ENCODE measurements around the gene PIGO. TPM values are rescaled to one million over a fixed set of nuclear protein-coding genes. Genes with fewer than 3 reads are reported as not detected.
A peak's percentile ranks its signal among the peaks of the same experiment; 100 is the strongest.

Gene PIGO
- total RNA-seq, 2 experiments from 2014 or later: 22.8 to 28.6 TPM

DNA sequence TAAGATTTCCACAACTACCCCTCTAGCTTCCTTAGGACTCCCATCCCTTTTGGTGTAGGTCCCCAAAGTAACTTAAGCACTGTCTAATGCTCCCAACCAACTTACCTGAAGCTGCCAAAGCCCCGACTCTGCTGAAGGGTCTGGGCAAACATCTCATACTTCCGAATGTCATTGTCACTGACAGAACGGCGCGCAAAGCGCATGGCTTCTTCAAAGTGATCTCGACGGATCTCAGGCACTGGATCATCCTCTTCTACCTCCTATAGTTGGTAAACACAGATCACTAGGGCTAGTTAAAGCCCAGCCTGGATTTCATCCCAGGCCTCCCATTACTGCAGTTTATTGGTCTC is 39.1 kb downstream of the PIGO start:
- DNase-seq: no peak
- H3K27me3 Mint-ChIP-seq: no peaks in the 10 kb centered on the region
- no peaks in the 10 kb centered on the region for H3K9me3 Mint-ChIP-seq
- H3K4me3 Mint-ChIP-seq: no peak overlapping the region
- CTCF ChIA-PET: no interaction called here
- H3K36me3 Mint-ChIP-seq (ENCODE audit: low read depth): peaks cover 87% of the 10 kb centered on the region
- no peaks in the 10 kb centered on the region for H3K4me1 Mint-ChIP-seq
- no peak overlapping the region for H3K27ac Mint-ChIP-seq
- POLR2A ChIA-PET: interaction anchor here (1.0 to 1.4 kb wide), 2 partner anchors 10 to 13 kb away, joined by 3 read pairs; no protein-coding TSS in a partner anchor

DNA sequence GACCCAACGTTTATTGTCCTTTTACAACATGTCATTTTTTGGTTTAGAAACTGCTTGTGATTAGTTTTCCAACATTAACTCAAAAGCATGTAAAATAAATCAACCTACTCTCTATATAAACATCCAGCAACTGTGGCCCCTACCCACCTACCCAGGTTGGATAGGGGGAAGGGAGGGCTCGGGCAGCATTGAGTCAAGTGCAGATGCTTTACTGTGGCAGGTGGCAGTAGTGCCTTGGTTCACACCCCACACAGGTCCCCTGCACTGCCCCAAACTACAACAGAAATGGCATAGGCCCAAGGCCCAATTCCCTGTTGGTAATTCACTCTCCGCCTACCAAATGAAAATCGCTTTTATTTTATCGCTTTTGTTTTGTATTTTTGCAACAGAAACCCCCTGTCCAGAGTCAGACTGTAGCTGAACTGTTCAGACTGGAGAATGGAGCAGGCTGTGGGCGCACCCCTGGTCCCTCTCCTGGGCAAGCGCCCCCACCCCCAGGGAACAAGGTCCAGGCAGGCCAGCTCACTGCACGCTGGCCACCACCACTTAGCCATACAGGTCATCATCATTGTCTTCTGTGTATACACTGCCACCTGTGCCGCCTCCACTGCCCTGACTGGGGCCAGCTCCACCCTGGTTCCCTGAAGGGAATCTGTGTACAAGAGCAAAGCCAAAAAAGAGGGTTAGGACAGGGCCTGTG is 39.7 kb downstream of the PIGO start:
- Mint-ChIP-seq H3K4me3 (no peak overlapping the region), H3K9me3 (no peaks in the 10 kb centered on the region), H3K4me1 (no peaks in the 10 kb centered on the region), H3K36me3 (ENCODE audit: low read depth) (peaks cover 82% of the 10 kb centered on the region), H3K27ac (no peak overlapping the region), H3K27me3 (no peaks in the 10 kb centered on the region)
- ChIA-PET POLR2A (interaction anchor here (1.0 to 1.4 kb wide), 2 partner anchors 9 to 14 kb away, joined by 3 read pairs; no protein-coding TSS in a partner anchor), CTCF (no interaction called here)
- DNase-seq: no peak

DNA sequence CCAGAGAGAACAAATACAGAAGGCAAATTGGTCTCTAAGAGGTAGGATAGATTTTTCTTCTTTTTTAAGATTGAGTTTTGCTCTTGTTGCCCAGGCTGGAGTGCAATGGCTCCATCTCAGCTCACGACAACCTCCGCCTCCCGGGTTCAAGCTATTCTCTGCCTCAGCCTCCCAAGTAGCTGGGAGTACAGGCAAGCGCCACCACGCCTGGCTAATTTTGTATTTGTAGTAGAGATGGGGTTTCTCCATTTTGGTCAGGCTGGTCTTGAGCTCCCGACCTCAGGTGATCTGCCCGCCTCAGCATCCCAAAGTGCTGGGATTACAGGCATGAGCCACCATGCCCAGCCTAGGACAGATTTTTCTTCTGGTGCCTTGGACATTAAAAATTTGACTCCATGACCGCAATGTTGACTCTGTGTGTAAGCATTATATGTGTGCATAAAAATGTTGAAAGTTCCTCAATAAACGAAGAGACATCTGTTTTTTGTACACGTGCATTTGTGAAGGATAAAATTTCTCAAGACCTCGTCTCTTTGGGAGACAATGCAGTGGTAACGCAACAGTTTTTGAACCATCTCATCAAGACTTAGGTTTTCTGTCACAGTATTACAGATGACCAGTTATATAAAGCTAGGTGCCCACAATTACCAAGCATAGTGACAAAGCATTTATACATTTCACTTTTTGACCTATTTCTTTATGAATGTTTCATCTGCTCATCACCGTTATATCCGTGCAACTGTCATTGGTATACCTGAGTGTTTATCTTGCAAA is 41.3 kb downstream of the PIGO start:
- POLR2A ChIA-PET: no interaction called here

DNA sequence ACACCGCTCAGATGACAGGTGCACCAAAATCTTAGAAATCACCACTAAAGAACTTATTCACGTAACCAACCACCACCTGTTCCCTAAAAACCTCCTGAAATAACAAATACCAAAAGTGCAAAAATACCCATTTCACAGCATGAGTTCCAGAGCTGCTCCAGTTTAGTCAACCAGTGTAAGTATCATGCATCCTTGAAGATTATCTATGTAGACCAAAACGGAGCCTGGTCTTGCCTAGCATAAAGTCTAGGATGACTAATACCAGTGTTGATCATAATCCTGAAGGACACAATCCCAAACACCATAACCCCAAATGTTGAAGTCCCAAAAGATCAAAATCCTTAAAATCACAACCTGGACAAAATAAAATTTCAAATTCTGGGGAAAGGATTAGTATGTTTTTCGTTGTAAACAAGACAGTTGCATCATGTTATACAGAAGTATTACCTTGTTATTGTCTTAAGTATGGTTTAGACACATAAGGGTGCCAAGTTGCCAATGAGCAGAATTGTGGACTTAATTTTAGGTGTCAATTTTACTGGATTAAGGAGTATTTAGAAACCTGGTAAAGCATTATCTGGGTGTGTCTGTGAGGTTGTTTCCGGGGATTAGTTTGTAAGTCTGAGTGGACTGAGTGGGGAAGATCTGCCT is 42.1 kb downstream of the PIGO start:
- H3K4me3 Mint-ChIP-seq: no peak overlapping the region
- POLR2A ChIA-PET: interaction anchor here (1.4 kb wide), 1 partner anchor 39 kb away, joined by 3 read pairs; no protein-coding TSS in a partner anchor
- no peaks in the 10 kb centered on the region for H3K27me3 Mint-ChIP-seq
- no peaks in the 10 kb centered on the region for H3K9me3 Mint-ChIP-seq
- no peak for DNase-seq
- no peak overlapping the region for H3K27ac Mint-ChIP-seq
- CTCF ChIA-PET: interaction anchor here (0.8 to 1.3 kb wide), 2 partner anchors 15 to 155 kb away, joined by 3 read pairs; no protein-coding TSS in a partner anchor
- peaks cover 65% of the 10 kb centered on the region for H3K36me3 Mint-ChIP-seq (ENCODE audit: low read depth)
- no peaks in the 10 kb centered on the region for H3K4me1 Mint-ChIP-seq

More for the DNA sequence above, 41.3 kb downstream of the PIGO start:
- H3K4me1 Mint-ChIP-seq: no peaks in the 10 kb centered on the region
- no peaks in the 10 kb centered on the region for H3K27me3 Mint-ChIP-seq
- H3K9me3 Mint-ChIP-seq: no peaks in the 10 kb centered on the region
- DNase-seq: no peak
- H3K4me3 Mint-ChIP-seq: no peak overlapping the region
- peaks cover 72% of the 10 kb centered on the region for H3K36me3 Mint-ChIP-seq (ENCODE audit: low read depth)
- CTCF ChIA-PET: no interaction called here
- H3K27ac Mint-ChIP-seq: no peak overlapping the region

DNA sequence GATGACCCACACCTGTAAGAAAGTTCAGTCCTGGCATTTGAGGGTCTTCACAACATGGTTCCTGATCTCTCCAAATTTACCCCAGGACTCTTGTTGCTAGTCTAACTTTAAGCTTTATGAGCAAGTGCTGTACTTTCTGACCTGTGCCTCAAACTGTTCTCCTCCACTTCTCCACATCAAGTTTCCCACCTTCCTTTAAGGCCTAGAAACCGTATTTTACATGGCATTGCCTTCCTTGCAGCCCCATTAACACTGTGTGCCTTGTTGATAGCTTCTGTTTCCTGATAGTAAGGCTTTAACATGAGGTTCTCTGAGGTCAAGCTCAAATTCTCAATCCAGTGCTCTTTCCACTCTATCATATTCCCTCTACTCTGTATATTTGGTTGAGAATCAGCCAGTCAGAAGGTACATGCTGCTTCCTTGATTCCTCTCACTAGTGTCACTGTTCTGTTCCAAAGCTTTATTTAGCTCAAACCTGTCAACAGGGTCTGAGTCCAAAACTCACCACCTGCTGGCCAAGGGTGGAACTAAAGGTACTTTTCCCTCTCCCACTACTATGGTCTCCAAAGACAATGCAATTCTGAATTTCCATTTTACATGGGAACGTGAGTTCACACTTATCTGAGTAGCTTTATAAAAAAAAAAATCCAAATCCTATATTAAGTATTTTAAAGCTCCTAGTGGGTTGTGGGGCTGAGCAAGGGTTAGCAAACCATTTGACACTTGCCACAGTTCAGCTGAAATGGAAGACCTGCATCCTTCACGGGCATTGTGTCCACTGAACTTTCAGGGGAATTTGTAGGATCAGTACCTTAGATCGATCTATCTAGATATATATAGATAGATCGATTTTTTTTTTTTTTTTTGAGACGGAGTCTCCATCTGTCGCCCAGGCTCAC is 45.1 kb downstream of the PIGO start:
- Mint-ChIP-seq H3K4me1 (no peaks in the 10 kb centered on the region), H3K9me3 (no peaks in the 10 kb centered on the region), H3K27ac (no peak overlapping the region), H3K36me3 (ENCODE audit: low read depth) (peaks cover 47% of the 10 kb centered on the region), H3K27me3 (no peaks in the 10 kb centered on the region), H3K4me3 (no peak overlapping the region)
- ChIA-PET POLR2A (interaction anchor here (0.5 to 3.2 kb wide), 10 partner anchors 8 to 643 kb away, joined by 3 to 21 read pairs (median 4); partner anchors contain the start of genes FANCG and VCP), CTCF (interaction anchor here (0.6 to 2.7 kb wide), 34 partner anchors 8 to 552 kb away, joined by 3 to 51 read pairs (median 4); partner anchors contain the start of genes DNAJB5, FANCG, PIGO and STOML2)
- DNase-seq: peak; percentile 49

DNA sequence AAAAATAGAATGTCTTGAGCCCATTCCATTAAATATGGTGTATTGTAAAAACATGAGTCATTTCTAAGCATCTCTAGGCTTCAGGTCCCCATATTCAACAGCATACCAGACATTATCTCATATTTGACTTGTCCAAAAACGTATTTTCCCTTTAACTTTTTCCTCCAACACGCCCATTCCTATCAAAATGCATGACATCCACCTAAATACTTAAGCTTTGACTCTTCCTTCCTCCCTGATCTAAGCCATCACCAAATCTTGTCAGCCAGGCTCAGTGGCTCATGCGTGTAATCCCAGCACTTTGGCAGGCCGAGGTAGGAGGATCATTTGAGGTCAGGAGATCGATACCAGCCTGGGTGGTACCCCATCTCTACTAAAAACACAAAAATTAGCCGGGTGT is 47.9 kb downstream of the PIGO start:
- H3K36me3 Mint-ChIP-seq (ENCODE audit: low read depth): peaks cover 25% of the 10 kb centered on the region
- no peak overlapping the region for H3K27ac Mint-ChIP-seq
- no peaks in the 10 kb centered on the region for H3K4me1 Mint-ChIP-seq
- CTCF ChIA-PET: interaction anchor here (1.1 kb wide), 1 partner anchor 12 kb away, joined by 3 read pairs; no protein-coding TSS in a partner anchor
- no peak for DNase-seq
- POLR2A ChIA-PET: no interaction called here
- no peaks in the 10 kb centered on the region for H3K9me3 Mint-ChIP-seq
- H3K27me3 Mint-ChIP-seq: no peaks in the 10 kb centered on the region
- H3K4me3 Mint-ChIP-seq: no peak overlapping the region

DNA sequence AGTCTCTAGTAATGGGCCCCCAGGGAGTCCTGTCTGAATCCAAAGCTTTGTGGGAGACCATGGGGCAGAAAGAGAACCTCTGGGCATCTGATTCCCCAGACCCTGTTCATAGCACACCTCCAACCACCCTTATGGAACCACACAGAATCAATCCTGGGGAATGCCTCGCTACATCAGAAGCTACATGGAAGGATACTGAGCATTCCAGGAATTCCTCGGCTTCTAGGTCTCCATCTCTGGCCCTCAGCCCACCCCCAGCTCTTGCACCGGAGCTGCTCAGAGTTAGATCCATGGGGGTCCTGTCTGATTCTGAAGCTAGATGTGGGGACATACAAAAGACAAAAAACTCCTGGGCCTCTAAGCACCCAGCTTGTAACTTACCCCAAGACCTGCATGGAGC is 52.3 kb downstream of the PIGO start:
- Mint-ChIP-seq H3K9me3 (no peaks in the 10 kb centered on the region), H3K27me3 (no peaks in the 10 kb centered on the region), H3K36me3 (ENCODE audit: low read depth) (peaks cover 17% of the 10 kb centered on the region), H3K4me1 (no peaks in the 10 kb centered on the region), H3K4me3 (no peak overlapping the region), H3K27ac (no peak overlapping the region)
- DNase-seq: no peak
- CTCF ChIA-PET: interaction anchor here (1.0 to 3.4 kb wide), 2 partner anchors 8 to 17 kb away, joined by 5 to 17 read pairs; no protein-coding TSS in a partner anchor
- POLR2A ChIA-PET: interaction anchor here (1.4 to 1.9 kb wide), 2 partner anchors 15 to 27 kb away, joined by 3 to 8 read pairs; no protein-coding TSS in a partner anchor

DNA sequence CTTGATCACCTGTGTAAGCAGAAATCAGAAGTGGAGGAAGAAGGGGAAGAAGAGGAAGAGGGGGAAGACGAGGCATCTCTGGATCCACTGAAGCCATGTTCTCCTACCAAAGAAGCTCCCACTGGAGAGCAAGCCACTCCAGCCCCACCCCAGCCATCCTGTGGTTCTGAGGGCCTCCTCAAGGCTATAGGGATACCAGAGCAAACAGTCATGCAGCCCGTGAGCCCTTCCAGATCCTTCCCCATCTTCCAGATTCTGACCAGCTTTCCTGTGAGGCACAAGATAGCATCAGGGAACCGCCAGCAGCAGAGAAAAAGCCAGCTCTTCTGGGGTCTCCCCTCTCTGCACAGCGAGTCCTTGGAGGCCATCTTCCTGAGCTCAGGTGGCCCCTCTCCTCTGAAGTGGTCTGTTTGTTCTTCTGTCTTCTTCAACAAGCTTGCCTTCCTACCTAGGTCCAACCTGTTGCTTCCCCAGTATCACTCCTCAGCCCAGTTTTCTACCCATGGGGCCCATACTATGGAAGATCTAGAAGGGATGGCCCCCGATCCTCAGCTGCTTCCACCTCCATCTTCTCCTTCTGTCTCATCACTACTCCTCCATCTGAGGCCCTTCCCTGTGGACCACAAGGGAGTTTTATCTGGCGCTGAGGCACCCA is 53.4 kb downstream of the PIGO start:
- H3K27ac Mint-ChIP-seq: no peak overlapping the region

DNA sequence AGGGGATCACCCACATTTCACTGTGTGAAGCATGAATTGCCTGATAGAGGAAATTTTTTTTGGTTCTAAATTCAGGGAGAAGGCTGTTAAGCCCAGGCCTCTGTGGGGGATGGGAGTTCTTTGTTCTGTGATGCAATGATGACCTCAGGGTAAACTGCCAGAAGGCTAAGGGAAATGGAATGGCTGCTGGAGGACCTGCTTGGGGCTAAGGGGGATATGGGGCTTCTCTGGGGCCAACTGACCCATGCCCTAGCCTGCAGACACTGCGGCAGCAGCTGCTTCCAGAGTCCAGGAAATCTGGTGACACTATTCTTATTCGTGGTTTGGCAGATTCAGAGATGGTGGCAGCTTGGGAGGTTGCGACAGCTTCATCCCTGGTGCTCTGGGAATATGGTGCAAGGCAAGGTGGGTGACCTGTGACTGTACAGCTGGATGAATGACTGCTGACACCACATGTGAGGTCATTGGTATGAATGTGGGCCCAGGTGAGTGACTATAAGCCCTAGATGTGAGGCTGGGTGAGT is 54.2 kb downstream of the PIGO start:
- H3K4me3 Mint-ChIP-seq: no peak overlapping the region
- H3K4me1 Mint-ChIP-seq: no peaks in the 10 kb centered on the region
- ChIA-PET POLR2A (interaction anchor here (0.6 to 1.2 kb wide), 2 partner anchors 9 to 22 kb away, joined by 5 read pairs; no protein-coding TSS in a partner anchor), CTCF (interaction anchor here (3.4 kb wide), 1 partner anchor 10 kb away, joined by 17 read pairs; no protein-coding TSS in a partner anchor)
- H3K27ac Mint-ChIP-seq: no peak overlapping the region
- DNase-seq: no peak
- H3K36me3 Mint-ChIP-seq (ENCODE audit: low read depth): peaks cover 10% of the 10 kb centered on the region
- H3K27me3 Mint-ChIP-seq: no peaks in the 10 kb centered on the region
- no peaks in the 10 kb centered on the region for H3K9me3 Mint-ChIP-seq

More for the DNA sequence above, 53.4 kb downstream of the PIGO start:
- Mint-ChIP-seq H3K9me3 (no peaks in the 10 kb centered on the region), H3K36me3 (ENCODE audit: low read depth) (peaks cover 10% of the 10 kb centered on the region), H3K27me3 (no peaks in the 10 kb centered on the region), H3K4me1 (no peaks in the 10 kb centered on the region), H3K4me3 (no peak overlapping the region)
- CTCF ChIA-PET: interaction anchor here (3.4 kb wide), 1 partner anchor 9 kb away, joined by 17 read pairs; no protein-coding TSS in a partner anchor
- DNase-seq: no peak
- POLR2A ChIA-PET: interaction anchor here (1.2 kb wide), 1 partner anchor 8 kb away, joined by 5 read pairs; no protein-coding TSS in a partner anchor
